Stimulated activated naive CD4-positive, alpha-beta T cell treated with Interleukin-2 at 50 U/mL for 16 hours (primary cell): Measurements from ENCODE around the gene PTPN14.
"Not testable (repeated sequence)": the region's sequence is repeated elsewhere in the genome, so short reads cannot be mapped to it uniquely, and the experiment has no call there.

Source experiments
- DNase-seq: peaks from one replicate; lab custom pipeline; 2025; lab: John Stamatoyannopoulos, UW

Gene PTPN14

GRCh38 chr1:214509622-214510021, 41.8 kb downstream of the PTPN14 start:
- not testable (repeated sequence) for DNase-seq

GRCh38 chr1:214506972-214507431, 44.4 kb downstream of the PTPN14 start:
- no peak for DNase-seq

- DNase-seq, result no peak
These were observed 46.3 kb downstream of the PTPN14 start for GRCh38 chr1:214505134-214505533.

- DNase-seq, result no peak
These were observed 47.1 kb downstream of the PTPN14 start for GRCh38 chr1:214504330-214504729.

- DNase-seq, result no peak
These were observed 47.8 kb downstream of the PTPN14 start for GRCh38 chr1:214503553-214503952.

- DNase-seq, result no peak
These were observed 50.9 kb downstream of the PTPN14 start for GRCh38 chr1:214500340-214501055.

- DNase-seq, result no peak
These were observed 51.7 kb downstream of the PTPN14 start for GRCh38 chr1:214499732-214500131.

GRCh38 chr1:214498021-214498420, 53.4 kb downstream of the PTPN14 start:
- DNase-seq, result no peak

- DNase-seq, result no peak
These were observed 55.3 kb downstream of the PTPN14 start for GRCh38 chr1:214496126-214496525.

GRCh38 chr1:214494706-214495105, 56.7 kb downstream of the PTPN14 start:
- DNase-seq, result no peak

- not testable (repeated sequence) for DNase-seq
These were observed 57.2 kb downstream of the PTPN14 start for GRCh38 chr1:214494179-214494578.

- DNase-seq, result no peak
These were observed 58.1 kb downstream of the PTPN14 start for GRCh38 chr1:214493126-214493796.

GRCh38 chr1:214492401-214493075, 58.9 kb downstream of the PTPN14 start:
- no peak for DNase-seq

- no peak for DNase-seq
These were observed 59.8 kb downstream of the PTPN14 start for GRCh38 chr1:214491468-214492146.

GRCh38 chr1:214485151-214485550, 66.3 kb downstream of the PTPN14 start:
- no peak for DNase-seq

- not testable (repeated sequence) for DNase-seq
These were observed 68.2 kb downstream of the PTPN14 start for GRCh38 chr1:214483180-214483579.

- not testable (repeated sequence) for DNase-seq
These were observed 69.3 kb downstream of the PTPN14 start for GRCh38 chr1:214481983-214482634.

GRCh38 chr1:214476986-214477870, 74.2 kb downstream of the PTPN14 start:
- DNase-seq, result no peak

GRCh38 chr1:214476229-214476985, 75.0 kb downstream of the PTPN14 start:
- DNase-seq, result no peak

GRCh38 chr1:214475746-214476145, 75.7 kb downstream of the PTPN14 start:
- DNase-seq, result no peak
